Measurements from ENCODE around the gene SYT5.
"Not testable (repeated sequence)": the region's sequence is repeated elsewhere in the genome, so short reads cannot be mapped to it uniquely, and the experiment has no call there.

The SYT5 gene

GRCh38 chr19:55165952-55166529 is 14.0 kb downstream of the SYT5 start:
- H3K27ac Mint-ChIP-seq, result no peak overlapping the region
- H3K27me3 Mint-ChIP-seq, result peaks cover 55% of the 10 kb centered on the region
- peaks cover 11% of the 10 kb centered on the region for H3K4me1 Mint-ChIP-seq (ENCODE audit: low read depth)
- peaks cover 7% of the 10 kb centered on the region for H3K36me3 Mint-ChIP-seq (ENCODE audit: low read depth)
- peaks cover 4% of the 10 kb centered on the region for H3K9me3 Mint-ChIP-seq
- peak overlapping the region; percentile 22 for H3K4me3 Mint-ChIP-seq

GRCh38 chr19:55161571-55162322 is 18.3 kb downstream of the SYT5 start:
- H3K4me3 Mint-ChIP-seq, result no peak overlapping the region
- H3K9me3 Mint-ChIP-seq, result no peaks in the 10 kb centered on the region
- H3K27me3 Mint-ChIP-seq, result peaks cover 56% of the 10 kb centered on the region
- H3K36me3 Mint-ChIP-seq (ENCODE audit: low read depth), result peaks cover 3% of the 10 kb centered on the region
- H3K4me1 Mint-ChIP-seq (ENCODE audit: low read depth), result peaks cover 9% of the 10 kb centered on the region
- no peak overlapping the region for H3K27ac Mint-ChIP-seq

GRCh38 chr19:55160986-55161365 is 19.1 kb downstream of the SYT5 start:
- peaks cover 55% of the 10 kb centered on the region for H3K27me3 Mint-ChIP-seq

GRCh38 chr19:55160128-55160985 is 19.7 kb downstream of the SYT5 start:
- Mint-ChIP-seq H3K9me3 (no peaks in the 10 kb centered on the region), H3K27me3 (peaks cover 51% of the 10 kb centered on the region), H3K4me3 (no peak overlapping the region), H3K4me1 (ENCODE audit: low read depth) (peaks cover 7% of the 10 kb centered on the region), H3K27ac (no peak overlapping the region), H3K36me3 (ENCODE audit: low read depth) (no peaks in the 10 kb centered on the region)

More at GRCh38 chr19:55160986-55161365, 19.1 kb downstream of the SYT5 start:
- Mint-ChIP-seq H3K9me3 (no peaks in the 10 kb centered on the region), H3K36me3 (ENCODE audit: low read depth) (no peaks in the 10 kb centered on the region), H3K27ac (no peak overlapping the region), H3K4me1 (ENCODE audit: low read depth) (peaks cover 7% of the 10 kb centered on the region), H3K4me3 (no peak overlapping the region)

GRCh38 chr19:55158848-55159749 is 21.0 kb downstream of the SYT5 start:
- Mint-ChIP-seq H3K27ac (no peak overlapping the region), H3K4me3 (no peak overlapping the region), H3K27me3 (peaks cover 46% of the 10 kb centered on the region), H3K36me3 (ENCODE audit: low read depth) (no peaks in the 10 kb centered on the region), H3K9me3 (no peaks in the 10 kb centered on the region), H3K4me1 (ENCODE audit: low read depth) (peaks cover 10% of the 10 kb centered on the region)

GRCh38 chr19:55158423-55158822 is 21.7 kb downstream of the SYT5 start:
- no peaks in the 10 kb centered on the region for H3K36me3 Mint-ChIP-seq (ENCODE audit: low read depth)
- no peak overlapping the region for H3K4me3 Mint-ChIP-seq
- no peak overlapping the region for H3K27ac Mint-ChIP-seq
- H3K9me3 Mint-ChIP-seq, result peaks cover 4% of the 10 kb centered on the region
- peaks cover 41% of the 10 kb centered on the region for H3K27me3 Mint-ChIP-seq
- peaks cover 15% of the 10 kb centered on the region for H3K4me1 Mint-ChIP-seq (ENCODE audit: low read depth)

- H3K9me3 Mint-ChIP-seq, result peaks cover 5% of the 10 kb centered on the region
- H3K36me3 Mint-ChIP-seq (ENCODE audit: low read depth), result no peaks in the 10 kb centered on the region
- H3K4me1 Mint-ChIP-seq (ENCODE audit: low read depth), result peaks cover 20% of the 10 kb centered on the region
- peaks cover 36% of the 10 kb centered on the region for H3K27me3 Mint-ChIP-seq
- H3K4me3 Mint-ChIP-seq, result no peak within 1 kb of the TSS
- no peak within 1 kb of the TSS for H3K27ac Mint-ChIP-seq
These were observed 22.8 kb downstream of the SYT5 start, which contains the start of gene TNNI3 for GRCh38 chr19:55157064-55157908. Gene TNNI3 (minus strand): TSS chr19:55157732. CDS start chr19:55157589, 143 bp downstream.

- Mint-ChIP-seq H3K4me1 (ENCODE audit: low read depth) (peaks cover 25% of the 10 kb centered on the region), H3K36me3 (ENCODE audit: low read depth) (peaks cover 6% of the 10 kb centered on the region), H3K4me3 (no peak overlapping the region), H3K27me3 (peaks cover 35% of the 10 kb centered on the region), H3K27ac (no peak overlapping the region), H3K9me3 (peaks cover 14% of the 10 kb centered on the region)
These were observed 23.7 kb downstream of the SYT5 start for GRCh38 chr19:55156202-55157063.

- H3K4me3 Mint-ChIP-seq; H3K27ac Mint-ChIP-seq; H3K36me3 Mint-ChIP-seq (ENCODE audit: low read depth): not testable (repeated sequence)
- Mint-ChIP-seq H3K27me3 (peaks cover 35% of the 10 kb centered on the region), H3K4me1 (ENCODE audit: low read depth) (peaks cover 25% of the 10 kb centered on the region), H3K9me3 (peaks cover 15% of the 10 kb centered on the region)
These were observed 24.3 kb downstream of the SYT5 start for GRCh38 chr19:55155784-55156183.

GRCh38 chr19:55153652-55154264 is 26.3 kb downstream of the SYT5 start:
- Mint-ChIP-seq H3K36me3 (ENCODE audit: low read depth) (peaks cover 6% of the 10 kb centered on the region), H3K4me3 (no peak overlapping the region), H3K9me3 (peaks cover 15% of the 10 kb centered on the region), H3K27me3 (peaks cover 36% of the 10 kb centered on the region), H3K27ac (no peak overlapping the region), H3K4me1 (ENCODE audit: low read depth) (peaks cover 22% of the 10 kb centered on the region)

GRCh38 chr19:55152017-55152416 is 28.1 kb downstream of the SYT5 start:
- peak overlapping the region; percentile 59 for H3K27ac Mint-ChIP-seq
- no peak overlapping the region for H3K4me3 Mint-ChIP-seq
- peaks cover 22% of the 10 kb centered on the region for H3K4me1 Mint-ChIP-seq (ENCODE audit: low read depth)
- peaks cover 15% of the 10 kb centered on the region for H3K9me3 Mint-ChIP-seq
- H3K36me3 Mint-ChIP-seq (ENCODE audit: low read depth), result peaks cover 6% of the 10 kb centered on the region
- peaks cover 32% of the 10 kb centered on the region for H3K27me3 Mint-ChIP-seq

GRCh38 chr19:55149078-55150003 is 30.7 kb downstream of the SYT5 start, which contains the start of gene TNNT1:
Gene TNNT1 (minus strand): TSS chr19:55149206. CDS start chr19:55147157, 2,049 bp downstream.
- H3K27me3 Mint-ChIP-seq, result peaks cover 37% of the 10 kb centered on the region
- H3K27ac Mint-ChIP-seq, result no peak within 1 kb of the TSS
- peaks cover 6% of the 10 kb centered on the region for H3K36me3 Mint-ChIP-seq (ENCODE audit: low read depth)
- peaks cover 15% of the 10 kb centered on the region for H3K9me3 Mint-ChIP-seq
- no peak within 1 kb of the TSS for H3K4me3 Mint-ChIP-seq
- peaks cover 17% of the 10 kb centered on the region for H3K4me1 Mint-ChIP-seq (ENCODE audit: low read depth)
